ENCODE measurements around the gene EFNA4. TPM values are rescaled to one million over a fixed set of nuclear protein-coding genes. Genes with fewer than 3 reads are reported as not detected.

EFNA4 gene
- total RNA-seq, 1 experiment from 2014 or later = 7.4 TPM

DNA sequence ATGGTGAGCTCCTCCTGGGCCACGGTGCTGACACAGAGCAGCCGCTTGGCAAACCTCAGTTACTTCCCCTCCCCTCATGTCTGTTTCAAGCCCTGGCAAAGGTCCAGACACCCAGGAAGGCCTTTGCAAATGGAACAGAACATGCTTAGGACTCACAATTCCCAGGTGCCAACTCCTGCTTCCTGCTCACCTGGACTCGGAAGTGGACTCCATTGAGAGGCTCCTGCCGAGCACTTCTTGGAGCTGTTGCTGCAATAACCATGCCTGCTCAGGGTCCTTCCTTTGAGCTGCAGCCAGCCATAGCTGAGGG, 40.7 kb upstream of the EFNA4 start:
- peak; percentile 85 for DNase-seq (ENCODE audit: unreplicated experiment)
- Mint-ChIP-seq H3K4me3 (ENCODE audit: unreplicated experiment) (peak overlapping the region; percentile 3), H3K36me3 (ENCODE audit: insufficient read depth, unreplicated experiment) (peaks cover 43% of the 10 kb centered on the region), H3K27me3 (ENCODE audit: insufficient read depth, unreplicated experiment) (no peaks in the 10 kb centered on the region), H3K9me3 (ENCODE audit: unreplicated experiment) (no peaks in the 10 kb centered on the region), H3K27ac (ENCODE audit: low read depth, unreplicated experiment) (peak overlapping the region; percentile 52), H3K4me1 (ENCODE audit: insufficient read depth, unreplicated experiment) (peaks cover 63% of the 10 kb centered on the region)
- CTCF ChIA-PET = interaction anchor here (0.7 to 14.4 kb wide), 12 partner anchors 10 to 466 kb away, joined by 3 to 390 read pairs (median 4); partner anchors contain the start of genes ADAM15 and SHC1
- intact Hi-C loops (cut with micrococcal nuclease) = no loop called here
- POLR2A ChIA-PET = interaction anchor here (0.7 to 14.0 kb wide), 17 partner anchors 8 to 685 kb away, joined by 3 to 312 read pairs (median 15); partner anchors contain the start of genes ADAM15, CKS1B, DCST1 and DCST2
- no TSS peak for BruUV-seq (replicated peaks)
- no peak for TF ChIP-seq CTCF (IDR thresholded peaks at IDR 0.05; ENCODE audit: unreplicated experiment)

DNA sequence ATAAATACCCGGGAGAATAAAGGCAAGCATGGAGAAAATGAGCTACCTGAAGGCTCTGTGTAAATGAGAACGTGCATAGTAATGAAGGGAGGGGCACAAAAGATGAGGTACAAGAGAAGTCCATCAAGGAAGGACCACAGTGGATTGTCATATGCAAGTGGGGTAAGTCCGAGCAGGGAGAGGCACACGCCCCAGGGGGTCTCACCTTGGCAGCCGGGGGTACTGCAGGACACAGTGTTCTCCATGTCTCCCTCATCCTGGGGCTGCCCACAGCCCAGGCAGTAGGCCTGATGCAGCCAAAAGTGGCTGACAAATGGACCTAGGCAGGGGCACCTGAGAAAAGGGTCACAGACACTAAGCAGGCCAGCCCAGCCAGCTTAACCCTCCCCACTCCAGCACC, 39.9 kb upstream of the EFNA4 start:
- CTCF ChIA-PET = interaction anchor here (0.7 to 14.4 kb wide), 8 partner anchors 11 to 467 kb away, joined by 3 to 390 read pairs (median 4); partner anchors contain the start of gene ADAM15
- Mint-ChIP-seq H3K4me3 (ENCODE audit: unreplicated experiment) (no peak overlapping the region), H3K36me3 (ENCODE audit: insufficient read depth, unreplicated experiment) (peaks cover 36% of the 10 kb centered on the region), H3K9me3 (ENCODE audit: unreplicated experiment) (no peaks in the 10 kb centered on the region), H3K27me3 (ENCODE audit: insufficient read depth, unreplicated experiment) (no peaks in the 10 kb centered on the region), H3K4me1 (ENCODE audit: insufficient read depth, unreplicated experiment) (peaks cover 56% of the 10 kb centered on the region), H3K27ac (ENCODE audit: low read depth, unreplicated experiment) (no peak overlapping the region)
- POLR2A ChIA-PET = interaction anchor here (0.7 to 14.0 kb wide), 14 partner anchors 9 to 685 kb away, joined by 3 to 312 read pairs (median 20); partner anchors contain the start of genes ADAM15, CKS1B, DCST1 and DCST2
- BruUV-seq (replicated peaks) = no TSS peak
- intact Hi-C loops (cut with micrococcal nuclease) = no loop called here
- no peak for TF ChIP-seq CTCF (IDR thresholded peaks at IDR 0.05; ENCODE audit: unreplicated experiment)
- no peak for DNase-seq (ENCODE audit: unreplicated experiment)

DNA sequence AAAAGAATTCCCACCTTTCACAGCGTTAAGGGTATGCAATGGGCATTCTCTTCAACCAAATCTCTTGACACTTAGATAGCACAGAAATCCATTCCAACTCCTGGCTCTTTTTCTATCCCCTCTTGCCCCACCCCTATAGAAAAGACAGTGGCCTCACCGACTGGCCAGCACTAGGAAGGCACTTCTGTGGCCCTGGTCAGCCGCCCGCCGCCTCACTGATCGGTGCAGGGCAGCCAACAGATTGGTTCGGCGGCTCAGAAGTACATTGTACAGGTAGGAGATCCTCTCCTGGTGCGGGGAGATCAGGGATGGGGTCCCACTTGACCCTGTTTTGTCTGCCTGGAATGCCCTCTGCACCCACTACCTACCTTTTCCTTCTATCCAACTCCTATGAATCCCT, 39.2 kb upstream of the EFNA4 start:
- CTCF ChIA-PET = interaction anchor here (0.7 to 14.4 kb wide), 4 partner anchors 23 to 620 kb away, joined by 3 to 390 read pairs (median 3); partner anchors contain the start of gene ADAM15
- Mint-ChIP-seq H3K27ac (ENCODE audit: low read depth, unreplicated experiment) (no peak overlapping the region), H3K27me3 (ENCODE audit: insufficient read depth, unreplicated experiment) (no peaks in the 10 kb centered on the region), H3K4me3 (ENCODE audit: unreplicated experiment) (no peak overlapping the region), H3K9me3 (ENCODE audit: unreplicated experiment) (no peaks in the 10 kb centered on the region), H3K4me1 (ENCODE audit: insufficient read depth, unreplicated experiment) (peaks cover 49% of the 10 kb centered on the region), H3K36me3 (ENCODE audit: insufficient read depth, unreplicated experiment) (peaks cover 34% of the 10 kb centered on the region)
- no peak for DNase-seq (ENCODE audit: unreplicated experiment)
- TF ChIP-seq CTCF (IDR thresholded peaks at IDR 0.05; ENCODE audit: unreplicated experiment) = no peak
- intact Hi-C loops (cut with micrococcal nuclease) = no loop called here
- BruUV-seq (replicated peaks) = no TSS peak
- POLR2A ChIA-PET = interaction anchor here (1.2 to 10.3 kb wide), 7 partner anchors 11 to 63 kb away, joined by 3 to 275 read pairs (median 15); partner anchors contain the start of genes ADAM15, DCST1, DCST2 and PYGO2

DNA sequence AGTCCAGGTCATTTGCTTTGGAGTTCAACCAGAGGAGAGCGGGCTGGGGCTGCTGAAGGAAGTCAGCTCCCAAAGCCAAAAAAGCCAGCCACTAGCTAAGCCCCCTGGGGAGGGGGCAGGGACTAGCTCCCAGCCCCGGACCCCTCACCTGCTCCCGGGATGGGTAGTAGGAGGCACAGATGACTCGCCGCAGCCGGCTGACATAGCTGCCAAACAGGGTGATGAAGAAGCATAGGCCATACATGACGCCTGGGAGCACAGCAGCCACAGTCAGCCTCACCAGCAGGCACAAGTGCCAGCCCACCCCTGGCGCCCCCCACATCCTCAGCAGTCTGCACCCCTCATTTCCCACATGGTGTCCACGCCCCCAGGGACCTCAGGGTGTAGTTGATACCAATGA, 37.4 kb upstream of the EFNA4 start:
- peaks cover 31% of the 10 kb centered on the region for H3K4me1 Mint-ChIP-seq (ENCODE audit: insufficient read depth, unreplicated experiment)
- H3K27ac Mint-ChIP-seq (ENCODE audit: low read depth, unreplicated experiment) = no peak overlapping the region
- peaks cover 17% of the 10 kb centered on the region for H3K36me3 Mint-ChIP-seq (ENCODE audit: insufficient read depth, unreplicated experiment)
- no TSS peak for BruUV-seq (replicated peaks)
- intact Hi-C loops (cut with micrococcal nuclease) = no loop called here
- ChIA-PET POLR2A (interaction anchor here (0.8 to 6.3 kb wide), 5 partner anchors 12 to 55 kb away, joined by 4 to 30 read pairs (median 5); partner anchors contain the start of gene SHC1), CTCF (interaction anchor here (0.5 to 1.5 kb wide), 3 partner anchors 15 to 25 kb away, joined by 3 to 5 read pairs (median 3); no protein-coding TSS in a partner anchor)
- H3K4me3 Mint-ChIP-seq (ENCODE audit: unreplicated experiment) = no peak overlapping the region
- TF ChIP-seq CTCF (IDR thresholded peaks at IDR 0.05; ENCODE audit: unreplicated experiment) = no peak
- no peaks in the 10 kb centered on the region for H3K9me3 Mint-ChIP-seq (ENCODE audit: unreplicated experiment)
- DNase-seq (ENCODE audit: unreplicated experiment) = no peak
- no peaks in the 10 kb centered on the region for H3K27me3 Mint-ChIP-seq (ENCODE audit: insufficient read depth, unreplicated experiment)
